Upper lobe of left lung (tissue), 4 donors: ENCODE data around the gene PCBP3.

Experiments used
- CTCF ChIP-seq, 6 experiments: fragments of 450-650 bp in 4 of 6; fragments of 200-600 bp in 2 of 6; sonication (generic) in 2 of 6; IDR thresholded peaks; one replicate each; pipeline ENCODE4 v1.5.1; 2016 to 2019; ENCODE audit warnings: antibody characterized with exemption in 6 of 6
- EP300 ChIP-seq, 4 donors: sonication (generic); formaldehyde crosslinking; IDR thresholded peaks; one replicate each; pipeline ENCODE4 v1.5.1; 2017; ENCODE audit warnings: antibody characterized with exemption in 4 of 4, control low read depth in 2 of 4
- POLR2A ChIP-seq, 4 donors: fragments of 450-650 bp; IDR thresholded peaks; one replicate each; pipeline ENCODE4 v1.5.1; 2016 to 2017; ENCODE audit warnings: antibody characterized with exemption in 4 of 4, mild to moderate bottlenecking in 2 of 4
- POLR2AphosphoS5 ChIP-seq, 2 donors: sonication (generic); formaldehyde crosslinking; IDR thresholded peaks; one replicate each; pipeline ENCODE4 v1.5.1; 2017; ENCODE audit warnings: antibody characterized with exemption in 2 of 2

- TF ChIP-seq CTCF (IDR thresholded peaks at IDR 0.05) (no peak), POLR2A (IDR thresholded peaks at IDR 0.05) (no peak), EP300 (IDR thresholded peaks at IDR 0.05) (no peak), POLR2AphosphoS5 (IDR thresholded peaks at IDR 0.05) (no peak)
Observed at GRCh38 chr21:45886610-45887026, 243.1 kb downstream of the PCBP3 start.
